ENCODE measurements around the gene PYM1. TPM values are rescaled to one million over a fixed set of nuclear protein-coding genes. Genes with fewer than 3 reads are reported as not detected.
A peak's percentile ranks its signal among the peaks of the same experiment; 100 is the strongest.
"Not testable (repeated sequence)": the region's sequence is repeated elsewhere in the genome, so short reads cannot be mapped to it uniquely, and the experiment has no call there.

PYM1 gene
- polyA plus RNA-seq, 4 donors = 28.1 to 39.1 (median 35.7) TPM

DNA sequence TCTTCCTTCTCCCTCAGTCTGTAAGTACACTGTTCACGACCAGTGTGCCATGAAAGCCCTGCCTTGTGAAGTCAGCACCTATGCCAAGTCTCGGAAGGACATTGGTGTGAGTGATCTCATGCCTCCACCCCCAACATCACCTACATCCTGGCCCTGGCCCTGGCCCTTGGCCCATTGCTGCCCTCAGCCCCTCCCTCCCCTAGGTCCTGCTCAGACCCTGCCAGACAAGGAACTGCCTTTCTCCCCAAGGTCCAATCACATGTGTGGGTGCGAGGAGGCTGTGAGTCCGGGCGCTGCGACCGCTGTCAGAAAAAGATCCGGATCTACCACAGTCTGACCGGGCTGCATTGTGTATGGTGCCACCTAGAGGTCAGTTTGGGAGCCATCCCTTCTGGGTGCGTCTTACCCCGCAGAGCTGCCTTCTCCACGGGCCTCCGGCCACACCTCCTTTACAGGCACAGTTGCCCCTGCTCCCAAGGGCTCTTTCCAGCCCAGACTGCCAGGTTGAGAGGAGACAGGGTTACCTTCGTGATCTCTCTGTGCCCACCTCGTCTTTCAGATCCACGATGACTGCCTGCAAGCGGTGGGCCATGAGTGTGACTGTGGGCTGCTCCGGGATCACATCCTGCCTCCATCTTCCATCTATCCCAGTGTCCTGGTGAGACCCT, 12.5 kb upstream of the PYM1 start:
- DNase-seq (ENCODE audit: low read depth in 4 of 4, low spot score in 3 of 4) = peak in 3 of 4 donors; percentile 68 to 75 (median 75)

DNA sequence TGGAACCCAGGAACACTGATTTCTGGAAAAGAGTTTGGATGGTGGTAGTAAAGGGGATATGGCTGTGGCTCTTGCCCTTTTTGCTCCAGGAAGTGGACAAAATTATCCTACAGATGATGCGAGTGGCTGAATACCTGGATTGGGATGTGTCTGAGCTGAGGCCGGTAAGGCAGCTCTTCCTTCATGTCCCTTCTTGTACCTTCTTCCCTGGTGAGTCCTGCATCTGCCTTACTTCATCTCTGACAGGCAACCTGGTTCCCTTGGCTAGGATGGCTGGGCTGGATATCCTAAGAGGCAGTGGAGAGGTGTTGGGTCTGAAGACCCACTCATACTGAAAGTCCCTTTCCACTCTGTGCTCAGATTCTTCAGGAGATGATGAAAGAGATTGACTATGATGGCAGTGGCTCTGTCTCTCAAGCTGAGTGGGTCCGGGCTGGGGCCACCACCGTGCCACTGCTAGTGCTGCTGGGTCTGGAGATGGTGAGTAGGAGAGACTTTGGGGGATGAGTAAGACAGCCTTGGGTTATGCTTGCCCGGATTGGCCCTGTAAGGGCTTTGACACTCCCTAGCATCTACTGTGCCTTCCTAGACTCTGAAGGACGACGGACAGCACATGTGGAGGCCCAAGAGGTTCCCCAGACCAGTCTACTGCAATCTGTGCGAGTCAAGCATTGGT, 11.3 kb upstream of the PYM1 start:
- DNase-seq (ENCODE audit: low read depth in 4 of 4, low spot score in 3 of 4) = no peak

DNA sequence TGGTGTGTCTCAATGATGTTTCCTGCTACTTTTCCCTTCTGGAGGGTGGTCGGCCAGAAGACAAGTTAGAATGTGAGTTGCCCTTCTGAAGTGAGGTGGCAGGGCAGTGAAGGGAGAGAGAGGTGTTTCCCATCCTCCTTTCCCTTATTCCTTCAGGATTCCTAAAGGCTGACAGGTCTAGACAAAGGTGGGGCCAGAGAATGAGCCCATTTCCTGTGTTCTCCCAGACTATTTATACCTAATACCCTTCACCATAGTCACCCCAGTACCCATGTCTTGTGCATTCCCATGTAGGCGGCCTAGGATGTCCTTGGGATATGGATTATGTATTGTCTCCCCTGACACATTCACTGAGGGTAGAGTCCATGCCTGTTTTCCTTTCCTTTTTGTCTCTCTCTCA, 10.3 kb upstream of the PYM1 start:
- DNase-seq (ENCODE audit: low read depth in 4 of 4, low spot score in 3 of 4) = no peak

DNA sequence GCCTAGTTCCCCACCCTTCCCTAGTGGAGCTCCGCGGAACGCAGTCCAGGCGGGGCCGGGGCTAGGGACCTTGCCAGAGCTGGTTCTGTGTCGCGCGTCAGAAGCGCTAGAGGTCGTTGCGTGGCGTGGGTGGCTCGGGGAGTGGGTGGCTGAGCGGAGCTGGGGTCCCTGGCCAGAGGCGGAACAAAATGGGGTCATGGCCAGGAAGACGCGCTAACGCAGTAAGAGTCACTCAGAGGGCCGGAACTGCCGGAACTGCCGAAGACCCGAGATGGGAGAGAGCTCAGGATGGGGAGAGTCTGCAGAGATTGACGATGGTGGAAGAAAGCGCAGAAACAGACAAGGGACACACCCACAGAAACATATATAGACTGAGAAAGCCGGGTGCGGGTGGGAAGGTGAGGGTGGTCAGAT, 8.1 kb upstream of the PYM1 start:
- DNase-seq (ENCODE audit: low read depth in 4 of 4, low spot score in 3 of 4) = no peak

DNA sequence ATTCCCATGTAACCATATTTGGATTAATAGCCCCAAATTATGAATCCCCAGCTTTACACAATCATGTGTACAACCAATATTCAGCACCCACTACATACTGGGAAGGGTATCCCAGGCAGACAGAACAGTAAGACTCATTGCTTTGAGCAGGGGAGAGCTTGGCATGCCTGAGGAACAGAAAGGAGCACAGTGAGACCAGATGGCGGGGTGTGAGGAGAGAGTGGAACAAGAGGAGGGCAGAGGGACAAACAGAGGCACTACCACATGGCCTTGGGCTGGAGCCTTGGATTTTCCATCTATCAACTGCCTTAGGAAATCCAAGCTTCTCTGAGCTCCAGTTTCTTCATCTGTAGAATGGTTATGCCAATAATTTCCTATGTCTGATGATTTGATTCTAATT, 7.1 kb upstream of the PYM1 start:
- DNase-seq (ENCODE audit: low read depth in 4 of 4, low spot score in 3 of 4) = no peak

DNA sequence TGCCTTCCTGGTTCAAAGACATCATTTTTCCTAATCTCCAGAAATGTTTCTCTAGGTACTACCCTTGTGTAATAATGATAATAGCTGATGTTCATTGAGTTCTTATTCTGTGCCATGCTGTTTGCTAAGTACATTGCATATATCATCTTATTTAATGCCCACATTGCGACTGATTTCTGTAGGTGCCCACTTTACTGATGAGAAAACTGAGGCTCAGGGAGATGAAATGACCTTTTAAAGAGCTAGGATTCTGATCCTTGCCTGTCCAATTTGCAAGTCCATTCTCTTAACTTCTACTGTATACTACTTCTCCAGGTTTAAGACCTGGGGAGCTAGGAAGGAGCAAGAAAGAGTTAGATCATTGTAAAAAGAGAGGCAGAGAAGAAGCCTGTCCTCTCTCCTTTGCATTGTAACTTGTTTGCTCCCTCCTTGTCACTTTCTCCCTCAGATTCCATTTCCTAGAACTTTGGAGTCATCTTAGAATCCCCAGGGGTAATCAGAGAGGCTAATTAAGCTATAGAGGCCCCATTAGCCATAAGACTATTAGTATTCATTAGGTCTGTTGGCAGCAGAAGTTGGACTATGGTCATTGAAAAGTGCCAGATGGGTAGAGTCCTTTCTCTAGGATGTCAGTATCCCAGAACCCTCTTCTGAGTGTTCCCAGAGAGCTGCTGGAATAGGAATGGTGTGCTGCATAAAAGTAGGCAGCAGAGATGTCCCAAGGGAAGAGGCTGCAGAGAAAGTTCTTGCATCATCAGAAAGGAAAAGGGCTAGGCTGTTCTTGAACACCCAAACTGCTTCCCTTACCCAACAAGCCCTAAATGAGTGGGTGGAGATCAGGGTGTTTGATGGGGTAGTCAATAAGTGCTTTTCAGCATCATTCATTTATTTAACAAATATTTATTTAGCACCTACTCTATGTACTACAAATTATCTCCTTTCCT, 6.4 kb upstream of the PYM1 start:
- no peak for DNase-seq (ENCODE audit: low read depth in 4 of 4, low spot score in 3 of 4)

DNA sequence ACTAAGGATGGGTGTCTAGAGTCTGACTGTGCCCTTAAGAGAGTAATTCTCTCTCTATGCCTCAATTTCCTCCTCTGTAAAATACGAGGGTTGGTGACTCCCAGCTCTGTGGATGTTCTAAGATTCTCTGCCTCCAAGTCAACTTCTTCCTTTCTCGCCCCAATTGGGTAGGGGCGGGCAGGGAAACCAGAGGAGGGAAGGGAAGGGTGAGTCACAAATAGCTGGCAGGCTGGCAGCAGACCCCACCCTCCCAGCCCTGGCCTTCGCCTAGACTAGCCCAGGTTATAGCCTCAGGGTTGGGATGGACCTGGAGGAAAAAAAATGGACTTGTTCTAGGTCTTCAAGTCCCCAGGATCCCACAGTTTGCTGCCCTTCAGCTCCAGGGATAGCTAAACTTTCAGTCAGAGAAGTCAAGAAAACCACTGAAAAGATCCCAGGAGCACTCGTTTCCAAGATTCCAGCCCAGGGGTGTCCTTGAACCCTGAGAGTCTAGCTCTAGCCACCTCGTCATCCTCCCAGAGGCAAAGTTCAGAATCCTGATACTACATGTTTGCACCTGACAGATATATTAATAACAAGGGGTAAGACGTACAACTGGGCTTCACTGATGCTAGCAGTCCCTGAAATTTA, 5.6 kb upstream of the PYM1 start:
- no peak for DNase-seq (ENCODE audit: low read depth in 4 of 4, low spot score in 3 of 4)

DNA sequence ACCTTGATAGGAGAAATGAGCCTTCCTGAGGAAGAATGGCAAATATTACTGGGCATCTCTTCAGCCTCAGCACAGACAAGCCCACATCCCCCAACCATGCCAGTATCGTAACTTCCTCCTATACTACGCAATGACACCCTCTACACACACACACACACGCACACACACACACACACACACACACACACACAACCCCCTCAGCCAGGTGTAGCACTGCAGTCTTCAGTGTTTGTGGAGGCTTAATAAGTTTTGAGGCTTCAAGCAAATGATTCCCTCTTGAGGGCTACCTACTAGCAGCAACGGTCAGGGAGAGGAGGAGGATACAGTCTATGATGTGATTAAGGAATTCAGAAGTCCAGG, 4.8 kb upstream of the PYM1 start:
- no peak for DNase-seq (ENCODE audit: low read depth in 4 of 4, low spot score in 3 of 4)

DNA sequence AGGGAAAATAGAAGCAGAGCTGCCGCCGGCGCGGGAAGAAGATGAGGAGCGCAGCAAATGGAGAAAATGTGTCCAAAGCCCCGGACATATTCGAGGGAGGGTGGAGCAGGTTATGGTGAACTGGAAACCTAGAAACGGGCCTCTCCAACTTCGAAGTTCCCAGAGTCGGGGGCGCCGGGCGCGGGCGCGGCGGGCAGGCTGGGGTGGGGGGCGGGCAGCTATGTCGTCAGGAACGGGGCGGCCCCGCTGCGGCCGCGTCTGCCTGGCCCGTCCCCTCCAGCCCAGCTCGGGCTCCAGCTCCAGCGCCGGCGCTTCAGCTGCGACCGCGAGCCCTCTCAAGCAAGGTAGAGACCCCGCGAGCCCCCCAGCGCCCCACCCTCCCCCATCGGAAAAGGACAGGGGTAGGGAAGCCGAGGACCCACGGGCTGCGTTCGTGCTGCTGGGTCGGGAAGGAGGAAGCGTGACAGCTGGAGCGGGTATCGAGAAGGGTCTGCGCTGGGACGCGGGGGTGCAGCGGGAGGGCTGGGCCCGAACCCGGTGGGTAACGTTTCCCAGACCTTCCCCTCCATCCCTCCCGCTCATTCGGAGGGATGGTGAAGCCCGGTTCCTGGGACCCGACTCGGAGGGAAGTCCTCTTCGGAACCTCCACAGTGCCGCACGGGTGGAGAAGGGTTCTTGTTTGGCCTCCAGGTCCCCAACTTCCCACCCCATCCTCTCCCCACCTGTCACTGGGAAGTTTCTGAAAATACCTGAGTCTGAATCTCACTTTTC, 4.3 kb upstream of the PYM1 start:
- peak in 1 of 4 donors; percentile 49 for DNase-seq (ENCODE audit: low read depth in 4 of 4, low spot score in 3 of 4)

DNA sequence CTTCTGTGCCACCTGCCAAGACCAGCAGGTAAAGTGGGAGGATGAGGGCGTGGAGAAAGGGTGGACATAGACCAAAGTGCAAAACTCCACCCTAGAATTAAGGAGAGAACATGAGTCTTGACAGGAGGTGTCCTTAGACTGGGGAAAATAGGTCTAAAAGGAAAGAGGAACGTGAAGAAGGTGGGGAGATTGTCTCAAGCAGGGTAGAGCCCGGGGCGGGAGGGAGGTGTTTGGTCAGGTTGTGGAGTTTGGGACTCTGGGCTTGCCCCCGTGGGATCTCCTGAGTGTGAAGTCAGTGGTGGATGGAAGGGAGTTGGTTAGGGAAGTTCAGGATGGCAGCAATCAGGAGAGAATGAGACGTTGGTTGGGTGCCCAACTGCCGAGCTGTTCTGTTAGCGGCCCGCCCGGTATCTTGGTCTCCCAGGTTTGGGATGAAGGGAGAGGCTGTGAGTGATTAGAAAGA, 3.7 kb upstream of the PYM1 start:
- no peak for DNase-seq (ENCODE audit: low read depth in 4 of 4, low spot score in 3 of 4)

DNA sequence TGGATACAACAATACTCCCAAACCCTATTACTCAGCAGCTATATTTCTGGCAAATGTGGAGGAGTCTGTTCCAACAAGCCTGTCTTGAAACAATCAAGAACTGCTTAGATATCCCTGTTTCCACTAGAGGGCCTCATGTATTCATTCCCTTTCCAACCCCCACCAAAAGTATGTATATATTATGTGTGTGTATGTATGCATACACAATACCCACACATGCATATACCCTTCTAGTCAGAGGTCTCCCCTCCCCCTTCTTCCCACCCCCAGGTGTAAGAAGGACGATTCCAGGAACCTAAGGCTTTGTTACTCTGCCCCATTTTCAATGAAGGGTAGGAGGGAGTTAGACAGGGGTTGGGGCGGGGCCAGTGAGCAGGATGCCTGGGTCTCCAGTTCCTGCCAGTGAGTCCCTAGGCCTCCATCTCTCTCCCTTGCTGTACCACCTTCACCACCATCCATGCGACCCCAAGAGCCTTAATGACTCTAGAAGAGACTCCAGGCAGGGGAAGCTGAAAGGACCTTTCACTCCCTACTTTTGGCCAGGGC, 3.1 kb upstream of the PYM1 start, which contains the start of gene DGKA:
DGKA (plus strand) TSS at position 392 of the 546 bp plus-strand sequence. CDS start 5,342 bp downstream, outside the sequence.
- DNase-seq (ENCODE audit: low read depth in 4 of 4, low spot score in 3 of 4) = no peak

DNA sequence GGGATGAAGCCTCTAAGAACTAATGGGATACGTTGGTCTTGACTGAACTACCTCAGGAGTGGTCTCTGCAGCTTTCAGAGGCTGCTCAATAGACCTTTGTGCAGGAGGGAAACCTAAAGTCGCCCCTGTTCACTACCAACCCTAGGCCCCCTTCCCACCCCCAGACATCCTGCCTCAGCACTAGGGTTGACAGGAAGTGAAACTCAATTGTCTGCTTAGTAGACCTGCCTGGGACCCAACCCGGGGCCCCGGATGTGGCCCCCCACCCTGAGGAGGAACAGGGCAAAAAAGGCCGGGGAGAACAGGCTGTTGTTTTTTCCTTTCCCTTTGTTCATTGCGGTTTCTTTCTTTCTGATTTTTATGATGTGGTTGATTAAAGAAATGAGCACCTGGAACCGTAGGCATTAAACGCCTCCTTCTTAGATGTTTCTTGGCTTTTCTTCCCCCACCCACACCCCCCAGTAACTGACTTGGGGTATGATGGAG, 1.7 kb upstream of the PYM1 start:
- DNase-seq (ENCODE audit: low read depth in 4 of 4, low spot score in 3 of 4) = no peak

DNA sequence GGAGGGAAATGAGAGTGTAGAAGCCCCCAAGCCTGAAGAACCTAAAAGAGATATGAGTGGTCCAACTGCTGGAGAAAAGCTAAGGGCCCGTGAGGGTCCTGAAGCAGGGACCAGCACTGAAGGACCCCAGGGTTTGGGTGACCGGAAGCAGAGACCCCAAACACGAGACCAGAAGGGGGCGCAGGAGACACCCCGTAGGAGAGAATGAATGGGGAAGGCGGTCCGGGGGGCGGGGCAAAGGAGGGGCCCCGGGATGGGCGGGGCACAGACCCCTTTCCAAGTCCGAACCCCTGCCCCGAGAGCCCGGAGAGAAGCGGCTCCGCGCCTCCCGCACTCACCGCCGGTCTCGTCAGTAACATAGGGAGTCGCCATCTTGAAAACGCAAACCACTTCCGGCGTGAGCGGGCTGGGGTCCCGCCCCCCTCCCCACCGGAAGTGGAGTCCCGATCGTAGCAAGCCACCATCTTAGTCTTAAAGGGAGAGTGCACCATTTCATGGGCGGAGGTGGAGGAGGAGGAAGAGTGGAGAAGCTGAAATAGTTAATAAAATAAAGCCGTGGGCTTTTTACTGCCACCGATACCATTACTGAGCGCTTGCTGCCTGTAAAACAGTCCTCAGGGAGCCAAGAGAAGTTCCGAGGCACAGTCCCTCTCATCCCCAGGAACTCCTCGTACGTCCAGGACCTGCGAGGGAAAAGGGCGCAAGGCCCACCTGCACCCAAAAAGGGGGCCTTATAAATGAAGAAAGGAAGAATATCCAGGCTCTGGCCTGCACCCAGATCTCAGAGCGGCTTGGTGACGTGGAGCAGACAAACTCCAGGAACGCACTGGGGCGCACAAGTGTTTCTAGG, 731 bp downstream of the PYM1 start:
- peak; percentile 82 to 89 (median 85) for DNase-seq (ENCODE audit: low read depth in 4 of 4, low spot score in 3 of 4)

DNA sequence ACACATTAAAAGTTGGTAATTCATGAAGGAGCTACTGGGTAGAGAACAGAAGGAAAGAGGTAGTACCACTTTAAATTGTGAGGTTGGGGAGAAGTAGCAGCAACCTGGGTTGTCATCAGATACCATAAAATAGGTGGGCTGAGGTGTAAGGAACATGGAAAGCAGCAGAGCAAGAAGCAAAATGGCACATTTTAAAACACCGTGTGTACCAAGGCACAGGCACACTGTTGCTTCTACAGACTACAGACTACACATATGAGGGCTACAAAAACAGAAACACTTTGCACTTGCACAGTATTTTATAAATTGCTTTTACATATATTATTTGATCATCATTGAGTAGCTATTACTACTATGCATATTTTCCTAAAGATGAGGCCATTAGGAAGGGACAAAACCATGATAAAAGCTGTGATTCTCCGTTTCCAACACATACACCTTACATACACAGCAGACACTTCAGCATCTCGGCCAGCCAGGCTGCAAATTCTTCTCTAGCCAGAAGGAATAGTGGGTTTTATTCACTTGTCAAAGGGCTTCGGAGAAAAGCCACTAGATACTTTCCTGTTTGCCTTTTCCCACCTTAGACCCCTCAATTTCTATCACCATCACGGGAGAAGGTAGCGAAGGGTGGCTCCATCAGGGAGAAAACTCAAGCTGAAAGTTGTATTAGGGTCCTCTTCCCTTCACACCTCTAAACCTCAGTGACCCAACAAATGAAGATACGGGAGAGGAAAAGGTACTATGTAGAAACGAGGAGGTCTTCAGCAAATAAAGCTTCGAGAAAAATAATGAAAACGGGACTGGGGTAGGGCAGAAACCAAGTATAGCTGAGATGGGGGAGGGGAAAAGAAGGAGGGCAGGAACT, 1.6 kb downstream of the PYM1 start:
- DNase-seq (ENCODE audit: low read depth in 4 of 4, low spot score in 3 of 4) = no peak

DNA sequence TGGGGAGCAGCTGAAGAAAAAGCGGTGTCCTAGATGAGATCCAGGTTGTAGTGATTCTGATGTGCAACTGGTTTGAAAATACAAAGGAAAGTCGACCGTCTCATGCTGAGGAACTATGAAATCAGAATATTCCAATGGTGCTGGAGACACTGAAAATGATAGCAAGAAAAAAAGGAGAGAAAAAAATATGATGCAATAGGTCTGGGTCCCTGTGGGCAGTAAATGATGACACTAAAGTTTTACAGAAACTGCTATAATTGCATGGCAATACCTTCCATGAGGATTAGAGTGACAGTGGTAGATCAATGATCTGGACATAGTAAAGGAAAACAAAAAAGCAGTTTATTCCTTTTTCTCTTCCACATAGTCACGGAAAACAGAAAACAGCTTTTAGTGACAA, 2.3 kb downstream of the PYM1 start:
- DNase-seq (ENCODE audit: low read depth in 4 of 4, low spot score in 3 of 4) = no peak

DNA sequence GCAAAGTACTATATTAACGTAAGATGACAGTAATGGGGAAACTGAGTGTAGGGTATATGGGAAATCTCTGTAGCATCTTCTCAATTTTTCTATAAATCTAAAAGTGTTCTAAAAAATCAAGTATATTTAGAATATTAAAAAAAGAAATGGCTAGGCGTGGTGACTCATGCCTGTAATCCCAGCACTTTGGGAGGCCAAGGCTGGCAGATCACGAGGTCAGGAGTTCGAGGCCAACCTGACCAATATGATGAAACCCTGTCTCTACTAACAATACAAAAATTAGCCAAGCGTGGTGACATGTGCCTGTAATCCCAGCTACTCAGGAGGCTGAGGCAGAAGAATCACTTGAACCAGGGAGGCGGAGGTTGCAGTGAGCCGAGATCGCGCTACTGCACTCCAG, 4.0 kb downstream of the PYM1 start:
- not testable (repeated sequence) for DNase-seq (ENCODE audit: low read depth in 4 of 4, low spot score in 3 of 4)

DNA sequence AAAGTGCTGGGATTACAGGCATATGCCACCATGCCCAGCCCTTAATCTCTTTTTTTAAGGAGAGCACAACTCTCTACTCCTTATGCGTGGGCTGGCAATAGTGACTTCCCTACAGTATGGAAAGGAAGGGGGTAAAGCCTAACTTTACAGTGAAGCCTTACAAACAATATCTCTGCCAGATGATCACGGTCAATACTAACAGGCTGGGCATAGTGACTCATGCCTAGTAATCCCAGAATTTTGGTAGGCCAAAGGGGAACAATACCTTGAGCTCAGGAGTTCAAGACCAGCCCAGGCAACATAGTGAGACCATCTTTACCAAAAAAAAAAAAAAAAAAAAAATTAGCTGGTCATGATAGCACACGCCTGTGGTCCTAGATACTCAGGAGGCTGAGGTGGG, 5.6 kb downstream of the PYM1 start:
- DNase-seq (ENCODE audit: low read depth in 4 of 4, low spot score in 3 of 4) = no peak

DNA sequence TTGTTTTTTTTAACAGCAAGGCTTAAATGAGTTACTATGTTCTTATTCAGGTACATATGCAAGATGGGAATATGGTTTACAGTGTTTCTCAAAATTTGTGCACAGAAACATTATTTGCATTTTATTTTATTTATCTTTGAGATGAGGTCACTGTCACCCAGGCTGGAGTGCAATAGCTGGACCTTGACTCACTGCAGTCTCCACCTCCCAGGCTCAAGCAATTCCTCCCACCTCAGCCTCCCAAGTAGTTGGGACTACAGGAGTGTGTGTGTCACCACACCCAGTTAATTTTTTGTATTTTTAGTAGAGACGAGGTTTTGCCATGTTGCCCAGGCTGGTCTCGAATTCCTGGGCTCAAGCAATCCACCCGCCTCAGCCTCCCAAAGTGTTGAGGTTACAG, 8.7 kb downstream of the PYM1 start:
- DNase-seq (ENCODE audit: low read depth in 4 of 4, low spot score in 3 of 4) = not testable (repeated sequence)
